Middle frontal gyrus (tissue), 1 donor: ENCODE results near the gene ARHGAP26.

ENCODE experiments used
- DNase-seq: peaks from one replicate; pipeline ENCODE4 v3.0.0-alpha.2; 2015; ENCODE audit warnings: low spot score; ENCODE audit errors: extremely low spot score

The ARHGAP26 gene

GRCh38 chr5:143177263-143177983 is 407.2 kb downstream of the ARHGAP26 start:
- no peak for DNase-seq

GRCh38 chr5:143179126-143179740 is 409.1 kb downstream of the ARHGAP26 start:
- DNase-seq, result no peak

GRCh38 chr5:143180751-143181150 is 410.6 kb downstream of the ARHGAP26 start:
- no peak for DNase-seq

- DNase-seq, result no peak
Observed at GRCh38 chr5:143181173-143181572, 411.0 kb downstream of the ARHGAP26 start.

GRCh38 chr5:143182106-143182505 is 411.9 kb downstream of the ARHGAP26 start:
- no peak for DNase-seq

GRCh38 chr5:143182901-143183820 is 413.0 kb downstream of the ARHGAP26 start:
- peak; percentile 52 for DNase-seq

GRCh38 chr5:143183989-143184388 is 413.8 kb downstream of the ARHGAP26 start:
- no peak for DNase-seq

GRCh38 chr5:143186623-143187022 is 416.4 kb downstream of the ARHGAP26 start:
- no peak for DNase-seq

- DNase-seq, result no peak
Observed at GRCh38 chr5:143187495-143187894, 417.3 kb downstream of the ARHGAP26 start.

- DNase-seq, result no peak
Observed at GRCh38 chr5:143188083-143188482, 417.9 kb downstream of the ARHGAP26 start.

GRCh38 chr5:143188692-143189091 is 418.5 kb downstream of the ARHGAP26 start:
- DNase-seq, result no peak

- no peak for DNase-seq
Observed at GRCh38 chr5:143190260-143190810, 420.2 kb downstream of the ARHGAP26 start.

- DNase-seq, result no peak
Observed at GRCh38 chr5:143191720-143192119, 421.5 kb downstream of the ARHGAP26 start.

- DNase-seq, result no peak
Observed at GRCh38 chr5:143192191-143192900, 422.2 kb downstream of the ARHGAP26 start.

- DNase-seq, result no peak
Observed at GRCh38 chr5:143194206-143194605, 424.0 kb downstream of the ARHGAP26 start.

GRCh38 chr5:143194713-143195112 is 424.5 kb downstream of the ARHGAP26 start:
- DNase-seq, result no peak

GRCh38 chr5:143195491-143195890 is 425.3 kb downstream of the ARHGAP26 start:
- no peak for DNase-seq

- DNase-seq, result no peak
Observed at GRCh38 chr5:143196601-143197259, 426.6 kb downstream of the ARHGAP26 start.

GRCh38 chr5:143197260-143197656 is 427.1 kb downstream of the ARHGAP26 start:
- no peak for DNase-seq

GRCh38 chr5:143198332-143198731 is 428.2 kb downstream of the ARHGAP26 start:
- no peak for DNase-seq
